Measurements from ENCODE around the gene FPR3. TPM values are rescaled to one million over a fixed set of nuclear protein-coding genes. Genes with fewer than 3 reads are reported as not detected.

FPR3 gene
- total RNA-seq, 1 donor from 2014 or later, result 41.0 TPM

- no peaks in the 10 kb centered on the region for H3K9me3 ChIP-seq
- intact Hi-C loops (cut with DNase I), result no loop called here
- no peaks in the 10 kb centered on the region for H3K36me3 ChIP-seq
- DNase-seq, result peak; percentile 70
- peaks cover 8% of the 10 kb centered on the region for H3K4me1 ChIP-seq
- no peak overlapping the region for H3K4me3 ChIP-seq
- TF ChIP-seq CTCF (IDR thresholded peaks at IDR 0.05), result no peak
- H3K27me3 ChIP-seq, result no peaks in the 10 kb centered on the region
- ATAC-seq, result peak; percentile 89
- peak overlapping the region; percentile 70 for H3K27ac ChIP-seq
Measured at GRCh38 chr19:51784922-51785690, 9.9 kb upstream of the FPR3 start.

GRCh38 chr19:51786646-51787494, 8.1 kb upstream of the FPR3 start:
- peak; percentile 51 for ATAC-seq
- TF ChIP-seq CTCF (IDR thresholded peaks at IDR 0.05), result no peak
- intact Hi-C loops (cut with DNase I), result no loop called here
- Histone ChIP-seq H3K4me1 (peaks cover 8% of the 10 kb centered on the region), H3K27ac (peak overlapping the region; percentile 63), H3K4me3 (no peak overlapping the region), H3K9me3 (no peaks in the 10 kb centered on the region), H3K36me3 (no peaks in the 10 kb centered on the region), H3K27me3 (no peaks in the 10 kb centered on the region)
- no peak for DNase-seq

GRCh38 chr19:51788029-51788428, 6.9 kb upstream of the FPR3 start:
- Histone ChIP-seq H3K4me3 (no peak overlapping the region), H3K36me3 (no peaks in the 10 kb centered on the region), H3K27me3 (no peaks in the 10 kb centered on the region), H3K27ac (no peak overlapping the region), H3K4me1 (peaks cover 8% of the 10 kb centered on the region), H3K9me3 (no peaks in the 10 kb centered on the region)
- DNase-seq (no peak), ATAC-seq (no peak)
- no peak for TF ChIP-seq CTCF (IDR thresholded peaks at IDR 0.05)
- intact Hi-C loops (cut with DNase I), result no loop called here

- H3K27ac ChIP-seq, result no peak overlapping the region
- H3K27me3 ChIP-seq, result no peaks in the 10 kb centered on the region
- no peaks in the 10 kb centered on the region for H3K9me3 ChIP-seq
- DNase-seq (no peak), ATAC-seq (peak; percentile 55)
- TF ChIP-seq CTCF (IDR thresholded peaks at IDR 0.05), result no peak
- H3K4me3 ChIP-seq, result no peak overlapping the region
- intact Hi-C loops (cut with DNase I), result no loop called here
- H3K4me1 ChIP-seq, result peaks cover 8% of the 10 kb centered on the region
- no peaks in the 10 kb centered on the region for H3K36me3 ChIP-seq
Measured at GRCh38 chr19:51789061-51789795, 5.7 kb upstream of the FPR3 start.

GRCh38 chr19:51792932-51793331, 2.0 kb upstream of the FPR3 start:
- no peak for ATAC-seq
- no peaks in the 10 kb centered on the region for H3K36me3 ChIP-seq
- no peaks in the 10 kb centered on the region for H3K27me3 ChIP-seq
- H3K4me3 ChIP-seq, result no peak overlapping the region
- no peaks in the 10 kb centered on the region for H3K9me3 ChIP-seq
- DNase-seq, result no peak
- intact Hi-C loops (cut with DNase I), result no loop called here
- TF ChIP-seq CTCF (IDR thresholded peaks at IDR 0.05), result no peak
- no peak overlapping the region for H3K27ac ChIP-seq
- no peaks in the 10 kb centered on the region for H3K4me1 ChIP-seq
